LNCAP (cell line): ENCODE results near the gene MT1A.

Experiments used
- TF ChIP-seq, protein P1 (sequence below): fragments of 450-650 bp; IDR thresholded peaks from 2 replicates; pipeline ENCODE4 v1.5.1; 2017; ENCODE audit warnings: mild to moderate bottlenecking

The MT1A gene

DNA sequence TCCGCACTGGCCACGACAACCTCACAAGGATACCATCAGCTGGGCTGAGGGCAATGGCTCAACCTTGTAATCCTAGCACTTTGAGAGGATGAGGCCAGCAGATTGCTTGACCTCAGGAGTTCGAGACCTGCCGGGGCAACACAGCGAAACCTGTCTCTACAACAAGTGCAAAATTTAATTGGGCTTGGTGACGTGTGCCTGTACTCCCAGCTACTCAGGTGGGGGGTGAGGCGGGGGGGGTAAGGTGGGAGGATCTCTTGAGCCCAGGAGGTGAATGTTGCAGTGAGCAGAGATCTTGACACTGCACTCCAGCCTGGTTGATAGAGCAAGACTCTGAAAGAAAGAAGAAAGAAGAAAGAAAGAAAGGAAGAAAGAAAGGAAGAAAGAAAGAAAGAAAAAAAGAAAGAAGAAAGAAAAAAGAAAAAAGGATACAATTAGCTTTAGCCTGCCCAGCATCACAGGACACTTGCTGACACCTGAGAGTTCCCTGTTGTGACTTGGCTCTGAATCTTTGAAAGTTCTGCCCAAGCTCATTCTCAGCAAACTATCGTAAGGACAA, 18.0 kb upstream of the MT1A start:
- TF ChIP-seq, protein P1, sequence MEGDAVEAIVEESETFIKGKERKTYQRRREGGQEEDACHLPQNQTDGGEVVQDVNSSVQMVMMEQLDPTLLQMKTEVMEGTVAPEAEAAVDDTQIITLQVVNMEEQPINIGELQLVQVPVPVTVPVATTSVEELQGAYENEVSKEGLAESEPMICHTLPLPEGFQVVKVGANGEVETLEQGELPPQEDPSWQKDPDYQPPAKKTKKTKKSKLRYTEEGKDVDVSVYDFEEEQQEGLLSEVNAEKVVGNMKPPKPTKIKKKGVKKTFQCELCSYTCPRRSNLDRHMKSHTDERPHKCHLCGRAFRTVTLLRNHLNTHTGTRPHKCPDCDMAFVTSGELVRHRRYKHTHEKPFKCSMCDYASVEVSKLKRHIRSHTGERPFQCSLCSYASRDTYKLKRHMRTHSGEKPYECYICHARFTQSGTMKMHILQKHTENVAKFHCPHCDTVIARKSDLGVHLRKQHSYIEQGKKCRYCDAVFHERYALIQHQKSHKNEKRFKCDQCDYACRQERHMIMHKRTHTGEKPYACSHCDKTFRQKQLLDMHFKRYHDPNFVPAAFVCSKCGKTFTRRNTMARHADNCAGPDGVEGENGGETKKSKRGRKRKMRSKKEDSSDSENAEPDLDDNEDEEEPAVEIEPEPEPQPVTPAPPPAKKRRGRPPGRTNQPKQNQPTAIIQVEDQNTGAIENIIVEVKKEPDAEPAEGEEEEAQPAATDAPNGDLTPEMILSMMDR = no peak

DNA sequence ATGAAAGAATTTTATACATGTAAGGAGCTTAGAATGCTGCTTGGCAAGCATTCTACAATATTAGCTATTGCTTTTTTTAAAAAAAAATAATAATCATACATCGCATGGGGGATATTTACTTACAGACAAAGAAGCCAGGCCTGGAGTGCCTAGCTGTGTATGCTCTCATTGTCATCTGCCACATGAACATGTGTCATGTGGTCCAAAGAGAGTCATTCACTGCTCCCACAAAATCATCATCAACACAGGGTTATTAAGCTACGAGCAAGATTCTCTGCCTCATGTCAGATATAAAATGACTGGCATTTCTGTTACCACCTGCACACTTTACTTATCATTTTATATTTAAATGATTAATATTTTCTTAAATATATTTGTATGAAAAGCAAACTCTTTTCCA, 14.8 kb upstream of the MT1A start:
- TF ChIP-seq, protein P1 = no peak

DNA sequence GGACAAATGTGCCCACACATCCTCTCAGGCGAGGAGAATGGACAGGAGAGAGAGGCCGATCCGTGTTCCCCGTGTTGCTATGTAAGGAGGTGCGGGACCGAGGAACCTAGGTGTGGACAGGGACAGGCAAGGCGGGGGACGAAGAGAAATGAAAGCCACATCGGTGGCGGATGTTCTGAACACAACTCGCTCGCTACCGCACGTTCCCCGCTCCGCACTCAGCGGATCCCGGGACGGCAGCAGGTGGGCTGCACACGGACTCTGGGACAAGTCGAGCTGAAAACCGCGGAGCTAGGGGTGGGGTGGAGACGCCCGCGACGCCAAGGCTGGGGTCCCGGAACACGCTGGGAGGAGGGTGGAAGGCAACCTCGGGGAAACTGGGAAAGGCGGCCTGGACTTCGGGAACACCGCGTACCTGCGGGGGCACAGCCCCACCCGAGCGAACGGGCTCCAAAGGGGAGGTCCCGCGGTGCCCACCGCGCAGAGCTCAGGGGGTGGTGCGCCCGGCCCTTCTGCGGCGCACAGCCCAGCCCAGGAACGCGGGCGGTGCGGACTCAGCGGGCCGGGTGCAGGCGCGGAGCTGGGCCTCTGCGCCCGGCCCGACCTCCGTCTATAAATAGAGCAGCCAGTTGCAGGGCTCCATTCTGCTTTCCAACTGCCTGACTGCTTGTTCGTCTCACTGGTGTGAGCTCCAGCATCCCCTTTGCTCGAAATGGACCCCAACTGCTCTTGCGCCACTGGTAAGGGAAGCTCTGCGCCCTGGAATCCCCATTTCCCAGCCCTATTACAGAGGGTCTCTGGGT, 13.1 kb upstream of the MT1A start, which contains the start of gene MT1E:
TSS of gene MT1E (plus strand) at position 642 of the 803 bp plus-strand sequence. CDS start at position 713, 71 bp downstream.
- TF ChIP-seq, protein P1 = no peak

DNA sequence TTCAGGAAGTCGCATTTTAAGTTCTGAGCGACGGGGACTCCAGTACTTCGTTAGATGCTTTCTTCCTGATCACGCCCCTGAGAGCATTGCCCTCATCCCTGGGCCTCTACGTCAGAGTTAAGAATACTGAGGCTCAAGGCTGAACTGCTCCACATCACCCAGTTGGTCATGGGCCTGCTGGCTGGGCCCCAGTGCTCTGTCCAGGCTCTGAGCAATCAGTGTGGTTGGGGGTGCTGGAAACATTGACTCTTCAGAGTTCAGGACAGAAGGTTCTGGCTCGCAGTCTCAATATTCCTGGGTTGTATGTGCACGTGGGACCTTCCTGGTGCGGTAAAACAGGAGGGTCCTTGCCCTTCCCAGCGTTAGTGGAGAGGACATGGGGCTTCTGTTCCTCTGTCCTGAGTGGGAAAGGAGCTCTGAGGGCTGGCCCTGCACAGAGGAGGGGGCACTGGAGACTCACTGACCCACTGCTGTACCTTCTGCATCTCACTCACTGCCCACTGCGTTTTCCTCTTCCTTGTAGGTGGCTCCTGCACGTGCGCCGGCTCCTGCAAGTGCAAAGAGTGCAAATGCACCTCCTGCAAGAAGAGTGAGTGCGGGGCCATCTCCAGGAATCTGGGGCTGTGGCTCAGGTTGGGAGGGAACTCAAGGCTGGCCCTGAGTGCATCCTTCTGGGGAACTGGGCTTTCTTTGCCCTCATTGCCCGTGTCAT, 12.4 kb upstream of the MT1A start:
- TF ChIP-seq, protein P1 = no peak

DNA sequence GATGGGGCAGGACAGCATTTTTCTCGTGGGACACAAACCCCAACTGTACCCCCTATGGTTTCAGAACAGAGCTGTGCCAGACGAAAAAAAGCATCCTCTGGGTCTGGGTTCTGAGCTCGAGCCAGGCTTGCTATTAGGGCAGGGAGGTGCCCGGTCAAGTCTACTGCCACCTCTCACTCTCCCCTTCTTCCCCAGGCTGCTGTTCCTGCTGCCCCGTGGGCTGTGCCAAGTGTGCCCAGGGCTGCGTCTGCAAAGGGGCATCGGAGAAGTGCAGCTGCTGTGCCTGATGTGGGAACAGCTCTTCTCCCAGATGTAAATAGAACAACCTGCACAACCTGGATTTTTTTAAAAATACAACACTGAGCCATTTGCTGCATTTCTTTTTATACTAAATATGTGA, 11.8 kb upstream of the MT1A start:
- TF ChIP-seq, protein P1 = no peak

DNA sequence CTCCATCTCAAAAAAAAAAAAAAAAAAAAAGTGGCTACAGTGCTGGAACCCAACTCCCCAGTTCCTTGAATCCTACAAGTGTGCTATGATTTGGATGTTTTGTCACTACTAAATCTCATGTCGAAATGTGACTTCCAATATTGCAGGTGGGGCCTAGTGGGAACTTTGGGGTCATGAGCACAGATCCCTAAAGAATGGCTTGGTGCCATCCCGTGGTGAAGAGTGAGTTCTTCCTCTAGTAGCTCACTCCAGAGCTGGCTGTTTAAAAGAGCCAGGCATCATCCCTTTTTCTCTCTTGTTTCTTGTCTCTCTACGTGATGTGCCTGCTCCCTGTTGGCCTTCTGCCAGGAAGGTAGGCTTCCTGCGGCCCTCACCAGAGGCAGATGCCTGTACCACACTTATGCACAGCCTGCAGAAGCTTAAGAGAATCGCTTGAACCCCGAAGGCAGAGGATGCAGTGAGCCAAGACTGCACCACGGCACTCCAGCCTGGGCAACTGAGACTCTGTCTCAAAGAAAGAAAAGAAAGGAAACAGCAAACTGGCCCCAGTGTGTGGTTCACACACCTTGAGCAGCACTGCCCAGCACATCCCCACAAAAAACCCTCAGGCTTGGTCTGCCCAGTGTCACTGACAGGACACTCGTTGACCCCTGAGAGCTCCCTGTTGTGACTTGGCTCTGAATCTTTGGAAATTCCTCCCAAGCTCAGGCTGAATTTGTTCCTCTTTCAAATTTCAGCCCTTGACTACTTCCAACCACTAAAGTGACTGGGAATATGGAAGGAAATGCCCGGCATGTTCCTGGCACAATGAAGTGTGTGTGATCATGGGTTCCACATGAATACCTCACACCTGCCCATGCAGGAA, 9.7 kb upstream of the MT1A start:
- TF ChIP-seq, protein P1 = no peak

DNA sequence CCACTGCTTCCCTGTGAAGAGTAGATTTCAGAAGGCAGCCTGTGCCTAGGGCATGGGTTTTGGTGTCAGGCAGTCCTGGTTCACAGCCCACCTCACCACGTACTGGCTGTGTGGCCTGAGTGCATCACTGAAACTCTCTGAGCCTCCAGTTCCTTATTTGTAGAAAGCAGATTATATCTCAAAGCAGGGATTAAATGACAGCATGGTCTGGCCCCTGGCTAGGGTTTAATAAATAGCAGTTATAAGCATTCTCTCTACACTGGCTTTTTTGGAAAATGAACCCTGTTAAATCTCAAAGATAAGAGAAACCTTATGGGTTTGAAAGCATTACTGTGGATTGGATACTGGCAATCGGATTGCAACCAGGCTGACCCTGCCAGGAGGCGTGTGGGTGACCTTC, 8.9 kb upstream of the MT1A start:
- TF ChIP-seq, protein P1 = no peak
